K562 (cell line): ENCODE results near the gene AP5Z1.

Source experiments
- BHLHE40 ChIP-seq: IDR thresholded peaks from 2 replicates; pipeline ENCODE4 v1.6.1; 2011; ENCODE audit warnings: low read length, improper control_type of control experiment
- E2F5 ChIP-seq: sonication (generic); formaldehyde crosslinking; IDR thresholded peaks from 2 replicates; pipeline ENCODE4 v1.8.0; 2022; ENCODE audit warnings: mild to moderate bottlenecking, missing genetic modification reagents
- EGR1 ChIP-seq: fragments of 450-650 bp; conservative IDR thresholded peaks from 2 replicates; pipeline ENCODE4 v1.6.1; 2017; ENCODE audit warnings: mild to moderate bottlenecking
- JUN ChIP-seq, 2 experiments: sonication (generic) in 1 of 2; formaldehyde crosslinking in 1 of 2; IDR thresholded peaks; 2 replicates each; pipeline versions ENCODE4 v1.6.1 to v1.8.0; 2012 to 2022; ENCODE audit warnings: borderline replicate concordance in 2 of 2, mild to moderate bottlenecking in 2 of 2, improper control_type of control experiment in 1 of 2, low read depth in 1 of 2, low read length in 1 of 2, missing genetic modification reagents in 1 of 2
- PHF8 ChIP-seq: fragments of 200-600 bp; sonication (generic); IDR thresholded peaks from 2 replicates; pipeline ENCODE4 v1.6.1; 2012; ENCODE audit warnings: mixed run types, mild to moderate bottlenecking, inconsistent platforms, low read length, moderate library complexity, borderline replicate concordance
- RFX5 ChIP-seq: IDR thresholded peaks from 2 replicates; pipeline ENCODE4 v1.6.1; 2011; ENCODE audit warnings: low read depth, mild to moderate bottlenecking, improper control_type of control experiment, low read length
- TEAD2 ChIP-seq: fragments of 450-650 bp; IDR thresholded peaks from 2 replicates; pipeline ENCODE4 v1.6.1; 2016; ENCODE audit warnings: missing genetic modification characterization, control low read depth, missing compliant biosample characterization
- TF ChIP-seq, protein P1 (sequence below), 3 experiments: IDR thresholded peaks in 2 of 3; conservative IDR thresholded peaks in 1 of 3; 2 replicates each; pipeline ENCODE4 v1.5.1; 2011 to 2012; ENCODE audit warnings: low read length in 3 of 3, mild to moderate bottlenecking in 3 of 3, control low read depth in 2 of 3, improper control_type of control experiment in 1 of 3, inconsistent platforms in 1 of 3, low read depth in 1 of 3, mixed read lengths in 1 of 3, moderate library complexity in 1 of 3; ENCODE audit not compliant: insufficient read depth in 2 of 3

- TF ChIP-seq TEAD2 (tag), result no peak
- TF ChIP-seq BHLHE40, result no peak
- TF ChIP-seq, protein P1, sequence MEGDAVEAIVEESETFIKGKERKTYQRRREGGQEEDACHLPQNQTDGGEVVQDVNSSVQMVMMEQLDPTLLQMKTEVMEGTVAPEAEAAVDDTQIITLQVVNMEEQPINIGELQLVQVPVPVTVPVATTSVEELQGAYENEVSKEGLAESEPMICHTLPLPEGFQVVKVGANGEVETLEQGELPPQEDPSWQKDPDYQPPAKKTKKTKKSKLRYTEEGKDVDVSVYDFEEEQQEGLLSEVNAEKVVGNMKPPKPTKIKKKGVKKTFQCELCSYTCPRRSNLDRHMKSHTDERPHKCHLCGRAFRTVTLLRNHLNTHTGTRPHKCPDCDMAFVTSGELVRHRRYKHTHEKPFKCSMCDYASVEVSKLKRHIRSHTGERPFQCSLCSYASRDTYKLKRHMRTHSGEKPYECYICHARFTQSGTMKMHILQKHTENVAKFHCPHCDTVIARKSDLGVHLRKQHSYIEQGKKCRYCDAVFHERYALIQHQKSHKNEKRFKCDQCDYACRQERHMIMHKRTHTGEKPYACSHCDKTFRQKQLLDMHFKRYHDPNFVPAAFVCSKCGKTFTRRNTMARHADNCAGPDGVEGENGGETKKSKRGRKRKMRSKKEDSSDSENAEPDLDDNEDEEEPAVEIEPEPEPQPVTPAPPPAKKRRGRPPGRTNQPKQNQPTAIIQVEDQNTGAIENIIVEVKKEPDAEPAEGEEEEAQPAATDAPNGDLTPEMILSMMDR (IDR thresholded peaks at IDR 0.05 in 2 of 3, conservative IDR thresholded peaks at IDR 0.05 in 1 of 3; ENCODE audit: insufficient read depth in 2 of 3, low read depth in 1 of 3, low read length in 3 of 3), result no peak
- no peak for TF ChIP-seq RFX5
- no peak for TF ChIP-seq EGR1
- TF ChIP-seq JUN (IDR thresholded peaks at IDR 0.05; ENCODE audit: borderline replicate concordance, low read depth, low read length), result no peak
- TF ChIP-seq JUN (CRISPR knock-in tag; IDR thresholded peaks at IDR 0.05; ENCODE audit: borderline replicate concordance), result no peak
- no peak for TF ChIP-seq PHF8
- no peak for TF ChIP-seq E2F5 (CRISPR knock-in tag)
Observed at GRCh38 chr7:4742051-4742573, 33.3 kb upstream of the AP5Z1 start.
